Endothelial cell of umbilical vein (primary cell): ENCODE data around the gene CCP110. TPM values are rescaled to one million over a fixed set of nuclear protein-coding genes. Genes with fewer than 3 reads are reported as not detected.
"Not testable (repeated sequence)": the region's sequence is repeated elsewhere in the genome, so short reads cannot be mapped to it uniquely, and the experiment has no call there.

Source experiments
- BruUV-seq: library from RNA; stranded (reverse); fragments of 400-500 nt; replicated peaks from 2 replicates; lab custom pipeline; 2021; lab: Mats Ljungman, UMichigan
- CTCF ChIA-PET: fragments of 300-600, 350-600 bp; sonication (Branson Sonifier 250); formaldehyde crosslinking; loops from one replicate; lab custom pipeline; 2021; ENCODE audit warnings: antibody characterized with exemption, inconsistent platforms; lab: Charles Lee
- POLR2A ChIA-PET: fragments of 300-600, 350-600 bp; sonication (Branson Sonifier 250); formaldehyde crosslinking; loops from one replicate; lab custom pipeline; 2021; ENCODE audit warnings: antibody characterized with exemption, inconsistent platforms; lab: Charles Lee
- DNase-seq: peaks from one replicate; pipeline ENCODE4 v3.0.0-alpha.2; 2011; ENCODE audit warnings: low read depth, low spot score
- FAIRE-seq: peaks from 2 replicates; lab custom pipeline; 2011; peaks lifted over from hg19 to GRCh38; lab: Jason Lieb, UNC
- H2AFZ ChIP-seq: 2 replicates; pipeline ENCODE4 v1.6.0; 2012; ENCODE audit warnings: low read depth, low read length, control low read depth, inconsistent platforms
- H3K27ac ChIP-seq: 2 replicates; pipeline ENCODE4 v1.5.1; 2011; ENCODE audit warnings: low read depth, mild to moderate bottlenecking, control low read depth, low read length, moderate library complexity; ENCODE audit not compliant: insufficient read depth
- H3K27me3 ChIP-seq, 2 experiments: 2 replicates each; pipeline versions ENCODE4 v1.6.0 to v1.6.1; 2011; ENCODE audit warnings: low read length in 2 of 2, mixed read lengths in 1 of 2; ENCODE audit not compliant: control insufficient read depth in 2 of 2, insufficient read depth in 2 of 2
- H3K36me3 ChIP-seq, 2 experiments: 2 replicates in 1 of 2; 3 replicates in 1 of 2; pipeline ENCODE4 v1.5.1; 2011; ENCODE audit warnings: low read length in 2 of 2, mild to moderate bottlenecking in 1 of 2, moderate library complexity in 1 of 2; ENCODE audit not compliant: control insufficient read depth in 2 of 2, insufficient read depth in 2 of 2; ENCODE audit errors: extremely low read depth in 1 of 2
- H3K4me1 ChIP-seq: 3 replicates; pipeline ENCODE4 v1.5.1; 2011; ENCODE audit warnings: mild to moderate bottlenecking, low read length; ENCODE audit not compliant: control insufficient read depth, insufficient read depth; ENCODE audit errors: extremely low read depth
- H3K4me2 ChIP-seq: 2 replicates; pipeline ENCODE4 v1.6.1; 2011; ENCODE audit warnings: low read length, control low read depth, mixed read lengths; ENCODE audit not compliant: insufficient read depth
- H3K4me3 ChIP-seq, 3 experiments: fragments of 200-600 bp in 1 of 3; sonication (generic), shearing (Covaris generic) in 1 of 3; replicated peaks in 1 of 3; 2 replicates each; pipeline ENCODE4 v1.5.1; 2011 to 2016; ENCODE audit warnings: control low read depth in 3 of 3, low read length in 3 of 3, mild to moderate bottlenecking in 2 of 3, inconsistent platforms in 1 of 3, low read depth in 1 of 3, moderate library complexity in 1 of 3; ENCODE audit not compliant: insufficient read depth in 1 of 3
- H3K79me2 ChIP-seq: 2 replicates; pipeline ENCODE4 v1.6.0; 2012; ENCODE audit warnings: low read length, inconsistent platforms; ENCODE audit not compliant: control insufficient read depth, insufficient read depth
- H3K9ac ChIP-seq: replicated peaks from 2 replicates; pipeline ENCODE3; 2011; ENCODE audit warnings: low read length, control low read depth; ENCODE audit not compliant: insufficient read depth; ENCODE audit errors: extremely low read depth
- H3K9me1 ChIP-seq: replicated peaks from 3 replicates; pipeline ENCODE4 v1.6.0; 2011; ENCODE audit warnings: mild to moderate bottlenecking, low read length; ENCODE audit not compliant: control insufficient read depth, insufficient read depth; ENCODE audit errors: extremely low read depth
- H3K9me3 ChIP-seq: replicated peaks from 2 replicates; pipeline ENCODE4 v1.5.1; 2012; ENCODE audit warnings: low read length, inconsistent platforms; ENCODE audit not compliant: control insufficient read depth, insufficient read depth
- H4K20me1 ChIP-seq: replicated peaks from 2 replicates; pipeline ENCODE3; 2011; ENCODE audit warnings: mild to moderate bottlenecking, low read length; ENCODE audit not compliant: control insufficient read depth, insufficient read depth; ENCODE audit errors: extremely low read depth
- EZH2 ChIP-seq: IDR thresholded peaks from 2 replicates; pipeline ENCODE4 v1.6.1; 2012; ENCODE audit warnings: borderline replicate concordance, low read depth, mild to moderate bottlenecking, moderate library complexity, low read length, inconsistent platforms; ENCODE audit not compliant: severe bottlenecking
- FOS ChIP-seq: IDR thresholded peaks from 2 replicates; pipeline ENCODE4 v1.6.1; 2011; ENCODE audit warnings: mild to moderate bottlenecking, low read length, moderate library complexity, borderline replicate concordance; ENCODE audit not compliant: insufficient read depth
- GATA2 ChIP-seq: IDR thresholded peaks from 2 replicates; pipeline ENCODE4 v1.7.0; 2011; ENCODE audit warnings: low read depth, mild to moderate bottlenecking, moderate library complexity, mixed read lengths, low read length; ENCODE audit not compliant: insufficient read length, insufficient read depth
- JUN ChIP-seq: IDR thresholded peaks from 2 replicates; pipeline ENCODE4 v1.6.1; 2011; ENCODE audit warnings: borderline replicate concordance, low read depth; ENCODE audit not compliant: insufficient read length, insufficient read depth
- MYC ChIP-seq: IDR thresholded peaks from one replicate; pipeline ENCODE4 v1.6.1; 2011; ENCODE audit warnings: mild to moderate bottlenecking, low read depth, low read length
- POLR2A ChIP-seq: IDR thresholded peaks from 2 replicates; pipeline ENCODE4 v1.6.1; 2012; ENCODE audit warnings: low read depth, mild to moderate bottlenecking, control low read depth, low read length
- POLR2AphosphoS5 ChIP-seq: IDR thresholded peaks from 2 replicates; pipeline ENCODE4 v1.6.1; 2012; ENCODE audit warnings: low read depth, mild to moderate bottlenecking, control low read depth, low read length, moderate library complexity; ENCODE audit not compliant: insufficient read depth
- dilution Hi-C: fragments of 300-500 bp; cut with MboI; formaldehyde crosslinking; loops from one replicate; pipeline ENCODE4 v1.15.0; 2019; ENCODE audit warnings: low sequenced_read_pairs; ENCODE audit not compliant: extremely low pct_ligation_motif_present
- intact Hi-C: fragments of 100-400 bp; cut with micrococcal nuclease; formaldehyde crosslinking; loops from one replicate; pipeline ENCODE4 v1.10.0; 2022
- polyA plus RNA-seq, 4 experiments: library from polyadenylated mRNA; depleted of rRNA in 3 of 4; stranded (reverse) in 3 of 4; unstranded in 1 of 4; fragments of >200 nt; gene quantifications; 2 replicates each; pipeline versions ENCODE4 v1.2.1 to v1.2.3, GENCODE V29; 2011 to 2012; ENCODE audit warnings: missing spikeins in 1 of 4
- total RNA-seq: library from RNA; stranded (reverse); gene quantifications from 2 replicates; pipeline ENCODE4 v1.2.3, GENCODE V29; 2021
- TF ChIP-seq, protein P1 (sequence below), 2 donors: IDR thresholded peaks; 1 replicate in 1 of 2; 2 replicates in 1 of 2; pipeline ENCODE4 v1.5.1; 2011; ENCODE audit warnings: low read length in 2 of 2, mild to moderate bottlenecking in 2 of 2, moderate library complexity in 2 of 2, control low read depth in 1 of 2, inconsistent platforms in 1 of 2, low read depth in 1 of 2; ENCODE audit not compliant: insufficient read depth in 1 of 2; ENCODE audit errors: extremely low read depth in 1 of 2
- TF ChIP-seq, protein P2 (sequence below): IDR thresholded peaks from 2 replicates; pipeline ENCODE4 v1.6.1; 2011; ENCODE audit not compliant: insufficient read depth, insufficient read length

Gene CCP110
- total and polyA plus RNA-seq, 2 donors (not counting 3 experiments of a cell fraction or from before 2014, with no cell fraction given): 3.7 to 16.5 TPM

DNA sequence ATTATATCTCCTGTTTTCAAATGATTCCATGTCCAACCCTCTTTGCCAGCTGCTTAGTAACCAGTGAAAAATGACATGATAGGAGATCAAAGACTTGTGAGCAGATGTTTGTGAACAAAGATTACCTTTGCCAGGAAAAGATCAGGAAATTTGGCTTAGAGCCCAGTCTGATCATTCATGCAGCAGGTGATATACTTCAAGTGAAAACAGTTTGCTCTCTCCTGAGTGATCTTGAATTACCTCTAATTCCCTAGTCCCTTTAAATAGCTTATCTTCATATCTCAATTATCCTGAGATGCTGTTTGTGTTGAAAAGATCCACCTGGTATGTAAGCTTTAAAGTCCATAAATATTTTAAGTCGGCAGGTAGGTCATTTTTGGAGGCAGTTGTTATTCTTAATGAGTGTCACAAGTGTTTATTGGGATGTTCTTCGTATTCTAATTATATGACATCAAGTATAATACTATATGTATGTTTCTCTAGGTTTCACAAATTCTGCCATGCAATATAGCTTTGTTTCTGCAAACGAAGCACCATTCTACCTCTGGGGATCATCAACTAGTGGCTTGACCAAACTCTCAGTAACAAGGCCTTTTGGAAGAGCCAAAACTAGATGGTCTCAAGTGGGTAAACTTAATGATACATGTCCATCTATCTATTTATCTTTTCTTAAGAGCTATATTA, 18.5 kb downstream of the CCP110 start:
- H3K36me3 ChIP-seq: peaks cover 0 to 8% of the 10 kb centered on the region in 2 experiments
- H4K20me1 ChIP-seq: no peaks in the 10 kb centered on the region
- no peak overlapping the region for H3K27ac ChIP-seq
- no peak overlapping the region for H3K9ac ChIP-seq
- H3K9me3 ChIP-seq: no peaks in the 10 kb centered on the region
- no peak overlapping the region for H3K4me2 ChIP-seq
- BruUV-seq: no TSS peak
- dilution Hi-C loops: no loop called here
- POLR2A ChIA-PET: no interaction called here
- TF ChIP-seq, protein P1, sequence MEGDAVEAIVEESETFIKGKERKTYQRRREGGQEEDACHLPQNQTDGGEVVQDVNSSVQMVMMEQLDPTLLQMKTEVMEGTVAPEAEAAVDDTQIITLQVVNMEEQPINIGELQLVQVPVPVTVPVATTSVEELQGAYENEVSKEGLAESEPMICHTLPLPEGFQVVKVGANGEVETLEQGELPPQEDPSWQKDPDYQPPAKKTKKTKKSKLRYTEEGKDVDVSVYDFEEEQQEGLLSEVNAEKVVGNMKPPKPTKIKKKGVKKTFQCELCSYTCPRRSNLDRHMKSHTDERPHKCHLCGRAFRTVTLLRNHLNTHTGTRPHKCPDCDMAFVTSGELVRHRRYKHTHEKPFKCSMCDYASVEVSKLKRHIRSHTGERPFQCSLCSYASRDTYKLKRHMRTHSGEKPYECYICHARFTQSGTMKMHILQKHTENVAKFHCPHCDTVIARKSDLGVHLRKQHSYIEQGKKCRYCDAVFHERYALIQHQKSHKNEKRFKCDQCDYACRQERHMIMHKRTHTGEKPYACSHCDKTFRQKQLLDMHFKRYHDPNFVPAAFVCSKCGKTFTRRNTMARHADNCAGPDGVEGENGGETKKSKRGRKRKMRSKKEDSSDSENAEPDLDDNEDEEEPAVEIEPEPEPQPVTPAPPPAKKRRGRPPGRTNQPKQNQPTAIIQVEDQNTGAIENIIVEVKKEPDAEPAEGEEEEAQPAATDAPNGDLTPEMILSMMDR (IDR thresholded peaks at IDR 0.05; ENCODE audit: extremely low read depth in 1 of 2, insufficient read depth in 1 of 2, low read depth in 1 of 2, low read length in 2 of 2): no peak
- TF ChIP-seq MYC (no peak), POLR2AphosphoS5 (no peak), POLR2A (no peak), GATA2 (no peak), FOS (no peak), JUN (no peak), EZH2 (no peak)
- TF ChIP-seq, protein P2, sequence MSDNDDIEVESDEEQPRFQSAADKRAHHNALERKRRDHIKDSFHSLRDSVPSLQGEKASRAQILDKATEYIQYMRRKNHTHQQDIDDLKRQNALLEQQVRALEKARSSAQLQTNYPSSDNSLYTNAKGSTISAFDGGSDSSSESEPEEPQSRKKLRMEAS: no peak
- no peaks in the 10 kb centered on the region for H3K4me1 ChIP-seq
- DNase-seq (no peak), FAIRE-seq (no peak)
- no peak overlapping the region for H2AFZ ChIP-seq
- no peaks in the 10 kb centered on the region for H3K79me2 ChIP-seq
- H3K4me3 ChIP-seq: no peak overlapping the region
- no peaks in the 10 kb centered on the region for H3K9me1 ChIP-seq
- CTCF ChIA-PET: interaction anchor here (1.0 to 5.4 kb wide), 3 partner anchors 12 to 40 kb away, joined by 3 to 33 read pairs (median 3); partner anchors contain the start of gene VPS35L
- intact Hi-C loops: no loop called here
- H3K27me3 ChIP-seq: no peaks in the 10 kb centered on the region

DNA sequence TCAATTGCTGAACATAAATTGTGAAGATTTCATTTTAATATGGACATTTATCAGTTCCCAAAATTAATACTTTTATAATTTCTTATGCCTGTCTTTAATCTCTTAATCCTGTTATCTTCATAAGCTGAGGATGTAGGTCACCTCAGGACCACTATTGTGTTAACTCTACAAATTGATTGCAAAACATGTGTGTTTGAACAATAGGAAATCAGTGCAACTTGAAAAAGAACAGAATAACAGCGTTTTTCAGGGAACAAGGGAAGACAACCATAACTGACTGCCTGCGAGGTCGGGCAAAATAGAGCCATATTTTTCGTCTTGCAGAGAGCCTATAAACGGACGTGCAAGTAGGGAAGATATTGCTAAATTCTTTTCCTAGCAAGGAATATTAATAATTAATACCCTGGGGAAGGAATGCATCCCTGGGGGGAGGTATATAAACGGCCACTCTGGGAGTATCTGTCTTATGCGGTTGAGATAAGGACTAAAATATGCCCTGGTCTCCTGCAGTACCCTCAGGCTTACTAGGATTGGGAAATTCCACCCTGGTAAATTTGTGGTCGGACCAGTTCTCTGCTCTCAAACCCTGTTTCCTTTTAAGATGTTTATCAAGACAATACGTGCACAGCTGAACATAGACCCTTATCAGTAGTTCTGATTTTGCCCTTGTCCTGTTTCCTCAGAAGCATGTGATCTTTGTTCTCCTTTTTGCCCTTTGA, 19.7 kb downstream of the CCP110 start:
- dilution Hi-C loops, BruUV-seq, H3K4me2 ChIP-seq, H2AFZ ChIP-seq, H3K4me1 ChIP-seq, intact Hi-C loops, H3K9ac ChIP-seq, POLR2A ChIA-PET, H3K27me3 ChIP-seq, DNase-seq, H4K20me1 ChIP-seq, H3K79me2 ChIP-seq, H3K27ac ChIP-seq, FAIRE-seq, H3K9me1 ChIP-seq, H3K9me3 ChIP-seq, H3K4me3 ChIP-seq: not testable (repeated sequence)
- H3K36me3 ChIP-seq: peaks cover 0 to 12% of the 10 kb centered on the region in 2 experiments
- CTCF ChIA-PET: interaction anchor here (1.0 to 1.2 kb wide), 2 partner anchors 19 to 41 kb away, joined by 3 read pairs; no protein-coding TSS in a partner anchor
